Keratinocyte (primary cell): ENCODE data around the gene SPATS2L. TPM values are rescaled to one million over a fixed set of nuclear protein-coding genes. Genes with fewer than 3 reads are reported as not detected.

Experiments
- DNase-seq: peaks from one replicate; pipeline ENCODE4 v3.0.0-alpha.2; 2011; ENCODE audit warnings: low read depth, missing footprints, low spot score
- FAIRE-seq: peaks from 2 replicates; lab custom pipeline; 2011; peaks lifted over from hg19 to GRCh38; lab: Jason Lieb, UNC
- H2AFZ ChIP-seq: 2 replicates; pipeline ENCODE4 v1.6.0; 2012; ENCODE audit warnings: low read length, control low read depth, inconsistent platforms; ENCODE audit not compliant: control insufficient read depth
- H3K27ac ChIP-seq: 2 replicates; pipeline ENCODE4 v1.5.1; 2011; ENCODE audit warnings: low read length; ENCODE audit not compliant: control insufficient read depth, insufficient read depth
- H3K27me3 ChIP-seq: 3 replicates; pipeline ENCODE4 v1.6.0; 2011; ENCODE audit warnings: low read length; ENCODE audit not compliant: control insufficient read depth, insufficient read depth; ENCODE audit errors: extremely low read depth
- H3K36me3 ChIP-seq, 2 experiments: 2 replicates in 1 of 2; 3 replicates in 1 of 2; pipeline ENCODE4 v1.5.1; 2011; ENCODE audit warnings: low read length in 2 of 2, mild to moderate bottlenecking in 1 of 2; ENCODE audit not compliant: control insufficient read depth in 2 of 2, insufficient read depth in 2 of 2; ENCODE audit errors: extremely low read depth in 1 of 2
- H3K4me1 ChIP-seq: 3 replicates; pipeline ENCODE4 v1.5.1; 2011; ENCODE audit warnings: low read length; ENCODE audit not compliant: control insufficient read depth, insufficient read depth; ENCODE audit errors: extremely low read depth
- H3K4me2 ChIP-seq: 3 replicates; pipeline ENCODE4 v1.6.0; 2011; ENCODE audit warnings: low read depth, low read length; ENCODE audit not compliant: control insufficient read depth, insufficient read depth; ENCODE audit errors: extremely low read depth
- H3K4me3 ChIP-seq, 3 experiments: fragments of 200-600 bp in 1 of 3; sonication (generic) in 1 of 3; 2 replicates in 2 of 3; 3 replicates in 1 of 3; pipeline ENCODE4 v1.5.1; 2011 to 2016; ENCODE audit warnings: low read length in 3 of 3, mild to moderate bottlenecking in 3 of 3, control low read depth in 2 of 3, inconsistent platforms in 1 of 3, low read depth in 1 of 3, mixed read lengths in 1 of 3, mixed run types in 1 of 3, moderate library complexity in 1 of 3; ENCODE audit not compliant: control insufficient read depth in 2 of 3, insufficient read depth in 2 of 3; ENCODE audit errors: extremely low read depth in 1 of 3
- H3K79me2 ChIP-seq: 2 replicates; pipeline ENCODE4 v1.6.0; 2012; ENCODE audit warnings: low read length; ENCODE audit not compliant: control insufficient read depth, insufficient read depth
- H3K9ac ChIP-seq: 3 replicates; pipeline ENCODE4 v1.6.0; 2011; ENCODE audit warnings: low read length; ENCODE audit not compliant: control insufficient read depth, insufficient read depth; ENCODE audit errors: extremely low read depth
- H3K9me1 ChIP-seq: 3 replicates; pipeline ENCODE4 v1.6.0; 2011; ENCODE audit warnings: low read length; ENCODE audit not compliant: control insufficient read depth, insufficient read depth; ENCODE audit errors: extremely low read depth
- H3K9me3 ChIP-seq: 2 replicates; pipeline ENCODE4 v1.5.1; 2012; ENCODE audit warnings: low read depth, low read length; ENCODE audit not compliant: control insufficient read depth
- H4K20me1 ChIP-seq: 3 replicates; pipeline ENCODE4 v1.6.0; 2011; ENCODE audit warnings: low read length; ENCODE audit not compliant: control insufficient read depth, insufficient read depth; ENCODE audit errors: extremely low read depth
- EZH2 ChIP-seq: IDR thresholded peaks from one replicate; pipeline ENCODE4 v1.6.1; 2012; ENCODE audit warnings: inconsistent platforms, mild to moderate bottlenecking, low read length, moderate library complexity
- dilution Hi-C: fragments of 300-500 bp; cut with MboI; formaldehyde crosslinking; loops from one replicate; pipeline ENCODE4 v1.7.0; 2020; ENCODE audit warnings: low sequenced_read_pairs; ENCODE audit not compliant: extremely low pct_ligation_motif_present
- polyA plus RNA-seq, 5 experiments: library from polyadenylated mRNA; depleted of rRNA in 3 of 5; stranded (reverse) in 3 of 5; stranded (forward) in 1 of 5; unstranded in 1 of 5; fragments of >200 nt; gene quantifications; 1 replicate in 1 of 5; 2 replicates in 3 of 5; 3 replicates in 1 of 5; pipeline versions ENCODE4 v1.2.1 to v1.2.3, GENCODE V29; 2011 to 2012; ENCODE audit warnings: missing spikeins in 2 of 5, low read depth in 1 of 5, low replicate concordance in 1 of 5
- TF ChIP-seq, protein P1 (sequence below), 3 experiments: IDR thresholded peaks in 1 of 3; conservative IDR thresholded peaks in 1 of 3; optimal IDR thresholded peaks in 1 of 3; 2 replicates in 2 of 3; 3 replicates in 1 of 3; pipeline versions ENCODE3 to v1.5.1; 2011; ENCODE audit warnings: low read length in 3 of 3, mild to moderate bottlenecking in 3 of 3, moderate library complexity in 2 of 3, control low read depth in 1 of 3, inconsistent platforms in 1 of 3; ENCODE audit not compliant: insufficient read depth in 2 of 3; ENCODE audit errors: extremely low read depth in 1 of 3

Gene SPATS2L
- polyA plus RNA-seq, 1 donor (not counting 4 experiments of a cell fraction or from before 2014, with no cell fraction given) = 95.3 TPM

GRCh38 chr2:200382874-200383273 is 76.4 kb downstream of the SPATS2L start:
- Histone ChIP-seq H3K4me2 (no peak overlapping the region), H3K9me1 (no peaks in the 10 kb centered on the region), H3K27me3 (no peaks in the 10 kb centered on the region), H4K20me1 (no peaks in the 10 kb centered on the region), H3K9me3 (no peaks in the 10 kb centered on the region), H3K79me2 (peaks cover 45% of the 10 kb centered on the region), H3K4me3 (no peak overlapping the region), H3K36me3 (no peaks in the 10 kb centered on the region), H3K4me1 (peaks cover 39% of the 10 kb centered on the region), H2AFZ (no peak overlapping the region), H3K27ac (peak overlapping the region; percentile 68), H3K9ac (no peak overlapping the region)
- FAIRE-seq (no peak), DNase-seq (no peak)
- dilution Hi-C loops = no loop called here
- no peak for TF ChIP-seq EZH2
- TF ChIP-seq, protein P1, sequence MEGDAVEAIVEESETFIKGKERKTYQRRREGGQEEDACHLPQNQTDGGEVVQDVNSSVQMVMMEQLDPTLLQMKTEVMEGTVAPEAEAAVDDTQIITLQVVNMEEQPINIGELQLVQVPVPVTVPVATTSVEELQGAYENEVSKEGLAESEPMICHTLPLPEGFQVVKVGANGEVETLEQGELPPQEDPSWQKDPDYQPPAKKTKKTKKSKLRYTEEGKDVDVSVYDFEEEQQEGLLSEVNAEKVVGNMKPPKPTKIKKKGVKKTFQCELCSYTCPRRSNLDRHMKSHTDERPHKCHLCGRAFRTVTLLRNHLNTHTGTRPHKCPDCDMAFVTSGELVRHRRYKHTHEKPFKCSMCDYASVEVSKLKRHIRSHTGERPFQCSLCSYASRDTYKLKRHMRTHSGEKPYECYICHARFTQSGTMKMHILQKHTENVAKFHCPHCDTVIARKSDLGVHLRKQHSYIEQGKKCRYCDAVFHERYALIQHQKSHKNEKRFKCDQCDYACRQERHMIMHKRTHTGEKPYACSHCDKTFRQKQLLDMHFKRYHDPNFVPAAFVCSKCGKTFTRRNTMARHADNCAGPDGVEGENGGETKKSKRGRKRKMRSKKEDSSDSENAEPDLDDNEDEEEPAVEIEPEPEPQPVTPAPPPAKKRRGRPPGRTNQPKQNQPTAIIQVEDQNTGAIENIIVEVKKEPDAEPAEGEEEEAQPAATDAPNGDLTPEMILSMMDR (optimal IDR thresholded peaks at IDR 0.05 in 1 of 3, IDR thresholded peaks at IDR 0.05 in 1 of 3, conservative IDR thresholded peaks at IDR 0.05 in 1 of 3; ENCODE audit: extremely low read depth in 1 of 3, insufficient read depth in 2 of 3, low read length in 3 of 3) = no peak

- TF ChIP-seq, protein P1 (optimal IDR thresholded peaks at IDR 0.05 in 1 of 3, IDR thresholded peaks at IDR 0.05 in 1 of 3, conservative IDR thresholded peaks at IDR 0.05 in 1 of 3; ENCODE audit: extremely low read depth in 1 of 3, insufficient read depth in 2 of 3, low read length in 3 of 3) = no peak
- no peak for TF ChIP-seq EZH2
- Histone ChIP-seq H3K9ac (peak overlapping the region; percentile 62), H3K4me3 (peak overlapping the region in 2 of 3 experiments; percentile 41), H2AFZ (no peak overlapping the region), H3K27me3 (no peaks in the 10 kb centered on the region), H3K4me2 (peak overlapping the region; percentile 87), H3K79me2 (peaks cover 43% of the 10 kb centered on the region), H3K9me1 (no peaks in the 10 kb centered on the region), H3K27ac (peak overlapping the region; percentile 68), H3K36me3 (no peaks in the 10 kb centered on the region), H3K4me1 (peaks cover 39% of the 10 kb centered on the region), H4K20me1 (no peaks in the 10 kb centered on the region), H3K9me3 (no peaks in the 10 kb centered on the region)
- no peak for DNase-seq
- dilution Hi-C loops = no loop called here
- peak; percentile 59 for FAIRE-seq
These were observed 77.1 kb downstream of the SPATS2L start for GRCh38 chr2:200383380-200384110.
